HG03103 (cell line): Measurements from ENCODE around the gene RAG1.

Experiments
- ATAC-seq: cut with Tn5 transposase; IDR thresholded peaks from one replicate; pipeline ENCODE4 v1.9.1; 2021; ENCODE audit warnings: low read depth; ENCODE audit not compliant: unreplicated experiment

Gene RAG1

GRCh38 chr11:36588099-36588498 lies 20.3 kb downstream of the RAG1 start:
- no peak for ATAC-seq

DNA sequence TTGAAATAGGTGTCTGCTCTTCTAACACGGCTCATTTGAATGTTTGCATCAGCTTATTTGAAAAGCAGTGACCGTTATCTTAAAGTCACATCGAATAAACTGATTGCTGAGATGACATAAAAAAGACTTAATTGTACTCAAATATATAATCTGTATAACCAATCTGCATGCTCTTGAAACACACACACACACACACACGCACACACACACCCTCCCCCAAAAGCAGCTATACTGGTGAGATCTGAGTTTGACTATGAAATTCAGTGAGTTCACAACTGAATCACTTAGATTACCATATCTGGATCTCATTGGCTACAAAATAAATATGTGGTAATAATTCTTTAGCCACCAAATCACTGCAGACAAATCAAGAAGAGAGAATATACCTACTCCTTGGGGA lies 22.7 kb downstream of the RAG1 start:
- ATAC-seq: no peak

DNA sequence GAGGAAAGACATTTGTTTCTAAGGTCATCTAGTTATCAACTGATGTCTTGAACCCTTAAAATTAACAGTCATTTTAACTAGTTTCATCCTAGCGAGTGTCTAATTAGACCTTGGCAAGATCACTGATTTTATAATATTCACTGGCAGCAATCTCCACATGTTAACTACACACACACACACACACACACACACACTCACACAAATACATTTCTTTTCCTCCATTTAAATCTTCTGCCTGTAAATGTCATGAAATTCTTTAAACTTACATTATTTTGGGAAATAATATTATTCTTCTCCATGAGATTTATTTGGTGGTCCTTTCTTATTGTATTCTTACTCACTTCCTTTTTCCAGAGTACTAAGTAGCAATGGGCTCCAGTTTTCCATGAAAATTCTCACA lies 23.6 kb downstream of the RAG1 start:
- no peak for ATAC-seq

DNA sequence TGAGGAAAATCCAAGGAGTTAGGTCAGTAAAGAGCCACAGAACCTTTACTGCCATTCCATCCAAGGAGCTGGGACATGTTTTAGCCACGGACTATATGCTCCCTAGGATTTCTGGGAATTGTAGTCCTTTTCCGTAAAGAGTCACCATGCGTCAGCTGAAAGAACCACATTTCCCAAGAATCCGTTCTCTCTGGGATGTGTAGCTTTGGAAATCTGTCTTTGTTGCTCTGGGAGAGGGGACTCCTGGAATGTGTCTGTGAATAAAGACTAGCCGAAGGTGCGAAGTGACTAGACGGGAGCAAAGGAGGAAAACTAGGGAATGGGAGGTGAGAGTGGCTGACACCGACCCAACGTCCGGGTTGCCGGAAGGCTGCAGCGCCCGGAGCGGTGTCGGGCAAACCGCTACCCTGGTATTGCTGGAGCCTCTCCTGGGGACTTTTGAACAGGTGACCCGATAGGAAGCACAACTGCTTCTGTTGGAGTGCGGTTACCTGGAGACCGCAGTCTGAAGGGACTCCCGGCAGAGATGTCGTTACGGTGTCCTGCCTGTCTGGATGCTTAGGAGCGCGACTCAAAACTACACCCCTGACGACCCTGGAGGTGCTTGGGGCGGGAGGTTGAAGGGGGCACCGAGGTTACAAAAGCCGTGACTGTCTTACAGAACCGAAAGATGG lies 26.6 kb downstream of the RAG1 start, which contains the start of gene IFTAP:
TSS of gene IFTAP (plus strand) at position 187 of the 674 bp plus-strand sequence. CDS start 15,602 bp downstream, outside the sequence.
- peak; percentile 93 for ATAC-seq

DNA sequence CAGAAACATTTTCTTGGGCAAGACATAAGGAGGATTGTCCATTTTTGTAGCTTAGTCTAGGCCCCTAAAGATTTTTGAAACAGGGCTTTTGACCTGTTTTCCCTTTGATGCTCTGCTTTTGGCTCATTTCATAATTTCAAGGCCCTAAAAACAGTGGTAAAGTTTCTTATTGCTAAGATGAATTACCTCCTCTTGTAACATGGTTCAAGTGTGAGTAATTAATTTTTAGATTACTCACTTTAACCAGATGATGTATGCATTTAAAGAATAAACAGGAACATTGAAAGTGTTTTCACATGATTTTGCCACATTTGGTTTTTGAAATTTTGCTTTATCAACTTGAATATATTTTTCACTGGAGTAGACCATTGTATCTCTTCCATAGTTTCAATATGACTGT lies 29.1 kb downstream of the RAG1 start:
- no peak for ATAC-seq

- ATAC-seq: no peak
These were observed 30.2 kb downstream of the RAG1 start, which contains the start of gene RAG2 for GRCh38 chr11:36598051-36598450. Gene RAG2, minus strand, starts transcription at chr11:36598236. Its CDS starts 4,068 bp downstream, at chr11:36594168.

DNA sequence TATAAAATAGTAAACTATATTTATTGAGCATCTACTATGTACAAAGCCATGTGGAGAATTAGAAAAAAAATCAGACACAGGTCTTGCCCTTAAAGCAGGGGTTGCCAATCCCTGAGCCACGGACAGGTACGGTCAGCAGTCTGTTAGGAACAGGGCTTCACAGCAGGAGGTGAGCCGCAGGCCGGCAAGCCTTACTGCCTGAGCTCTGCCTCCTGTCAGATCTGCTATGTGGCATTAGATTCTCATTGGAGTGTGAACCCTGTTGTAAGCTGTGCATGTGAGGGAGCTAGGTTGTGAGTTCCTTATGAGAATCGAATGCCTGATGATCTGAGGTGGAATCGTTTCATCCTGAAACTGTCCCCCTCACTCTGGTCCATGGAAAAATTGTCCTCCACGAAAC lies 32.4 kb downstream of the RAG1 start:
- ATAC-seq: no peak

DNA sequence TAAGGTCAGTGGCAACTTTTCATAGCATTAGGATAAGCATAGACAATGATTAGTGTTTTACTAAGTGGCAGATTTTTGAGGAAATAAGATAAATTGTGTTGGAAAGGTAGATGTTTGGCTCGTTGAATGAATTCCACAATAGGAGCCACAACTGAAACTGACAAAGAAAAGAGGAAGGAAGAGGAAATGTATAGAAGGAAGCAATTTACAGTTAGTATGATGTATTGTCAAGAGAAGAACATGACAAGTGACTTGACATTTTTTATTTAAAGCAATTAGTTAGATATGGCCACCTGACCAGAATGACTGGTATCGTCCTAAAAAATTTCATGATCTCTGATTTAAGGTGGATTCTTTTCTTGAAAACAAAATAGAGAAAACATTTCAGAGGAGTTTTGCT lies 33.3 kb downstream of the RAG1 start:
- no peak for ATAC-seq

- no peak for ATAC-seq
These were observed 34.3 kb downstream of the RAG1 start for GRCh38 chr11:36602135-36602534.

DNA sequence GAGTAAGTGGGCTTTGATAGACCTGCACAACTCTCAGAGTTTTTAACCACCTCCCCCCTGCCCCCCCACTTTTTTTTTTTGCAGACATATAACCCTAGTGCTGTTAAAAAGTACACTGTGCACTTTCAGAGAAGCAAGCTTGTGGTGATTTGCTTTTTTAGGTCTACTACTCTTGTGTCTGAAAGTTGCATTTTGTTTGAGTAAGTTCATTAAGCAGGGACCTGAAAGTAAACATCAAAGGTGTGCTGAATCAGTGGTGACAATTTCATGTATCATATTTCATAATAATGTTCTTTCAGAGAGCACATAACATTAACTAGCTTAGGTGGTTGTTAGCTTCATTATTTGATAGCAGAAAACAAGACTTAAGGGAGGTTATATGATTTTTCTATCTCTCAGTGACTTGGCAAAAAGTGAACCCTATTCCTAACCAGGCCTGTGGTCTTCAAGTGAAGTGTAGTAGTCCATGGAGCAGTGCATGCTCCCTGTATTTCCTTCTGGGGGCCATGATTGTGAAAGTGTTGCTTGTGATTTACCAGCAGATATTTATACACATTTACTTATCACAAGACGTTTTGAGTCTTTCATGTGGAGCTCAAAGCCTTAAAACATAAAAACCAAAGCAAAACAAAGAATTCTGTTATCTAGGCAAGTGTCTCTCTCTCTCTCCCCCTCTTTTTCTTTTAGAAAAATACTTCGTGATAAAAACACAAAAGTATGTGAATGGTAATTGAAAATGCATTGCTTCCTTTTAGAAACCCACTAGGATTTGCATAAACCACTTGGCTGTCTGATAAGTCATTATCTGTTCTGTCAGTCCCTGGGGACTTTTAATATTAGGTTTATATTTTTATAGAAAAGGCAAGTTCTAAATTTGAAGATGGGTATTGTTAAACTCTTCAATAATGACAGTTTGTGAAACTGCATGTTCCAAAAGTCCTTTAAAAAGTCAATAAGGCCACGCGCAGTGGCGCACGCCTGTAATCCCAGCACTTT lies 37.7 kb downstream of the RAG1 start:
- ATAC-seq: peak; percentile 58

DNA sequence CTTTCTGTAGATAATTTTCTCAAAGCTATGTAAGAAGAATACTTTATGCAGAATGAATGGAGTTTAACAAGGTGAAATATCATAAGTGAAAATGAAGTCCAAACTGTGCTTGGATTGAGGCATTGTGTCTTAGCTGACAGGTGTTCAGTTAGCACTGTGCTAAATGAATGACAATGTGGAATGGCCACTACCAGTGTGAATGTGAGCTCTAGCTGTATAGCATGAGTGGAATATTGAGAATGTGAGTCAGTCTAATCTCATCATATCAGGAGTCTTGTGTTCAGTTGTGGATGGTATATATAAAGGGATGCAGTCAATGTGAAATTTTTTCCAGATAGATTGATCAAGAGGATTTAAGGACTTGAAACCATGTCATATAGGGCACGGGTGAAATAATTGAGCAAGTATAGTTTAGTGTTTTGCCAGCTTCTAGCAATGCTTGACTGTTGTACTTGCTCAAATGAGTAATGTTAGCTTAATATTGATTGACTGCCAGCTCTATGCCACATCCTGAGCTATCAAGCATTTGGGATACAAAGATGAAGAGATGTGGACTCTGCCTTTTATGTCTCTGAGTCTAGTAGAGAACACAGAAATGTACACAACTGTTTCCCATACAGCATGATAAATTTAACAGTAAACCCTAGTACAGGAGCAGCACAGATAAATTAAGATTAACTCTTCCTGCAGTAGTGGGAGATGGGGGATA lies 40.8 kb downstream of the RAG1 start:
- no peak for ATAC-seq

DNA sequence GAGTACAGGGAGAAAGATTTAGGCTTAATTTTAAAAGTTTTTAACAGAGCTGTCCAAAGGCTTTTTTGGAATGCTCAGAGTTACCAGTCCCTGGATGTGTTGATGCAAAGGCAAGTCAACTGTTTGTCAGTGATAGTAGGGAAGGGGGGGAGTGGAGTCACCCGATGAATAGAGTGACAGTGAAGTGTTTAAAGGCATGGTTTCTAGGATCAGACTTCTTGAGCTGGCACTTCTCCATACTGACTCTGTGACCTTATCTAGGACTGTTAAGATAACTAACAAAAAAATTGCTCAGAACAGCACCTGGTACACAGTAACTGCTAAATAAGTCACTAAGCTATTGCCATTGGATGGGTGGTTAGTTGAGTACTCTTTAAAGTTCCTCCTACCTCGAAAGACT lies 41.6 kb downstream of the RAG1 start:
- no peak for ATAC-seq

DNA sequence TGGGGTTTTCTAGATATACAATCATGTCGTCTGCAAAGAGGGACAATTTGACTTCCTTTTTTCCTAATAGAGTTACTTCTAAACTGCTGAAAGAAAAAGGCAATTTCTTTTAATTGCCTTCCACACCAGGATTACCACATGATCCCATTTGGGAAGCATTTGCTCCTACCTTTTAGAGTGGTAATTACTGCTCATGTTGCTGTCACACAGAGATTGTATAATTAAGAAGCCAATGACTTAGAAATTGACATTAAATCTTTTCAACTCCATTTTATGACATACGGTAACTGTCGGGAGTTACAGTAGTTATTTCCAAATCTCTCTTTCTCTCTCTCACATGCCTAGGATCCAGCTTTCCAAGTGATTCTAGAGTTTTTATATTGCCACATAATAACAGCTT lies 48.0 kb downstream of the RAG1 start:
- no peak for ATAC-seq

DNA sequence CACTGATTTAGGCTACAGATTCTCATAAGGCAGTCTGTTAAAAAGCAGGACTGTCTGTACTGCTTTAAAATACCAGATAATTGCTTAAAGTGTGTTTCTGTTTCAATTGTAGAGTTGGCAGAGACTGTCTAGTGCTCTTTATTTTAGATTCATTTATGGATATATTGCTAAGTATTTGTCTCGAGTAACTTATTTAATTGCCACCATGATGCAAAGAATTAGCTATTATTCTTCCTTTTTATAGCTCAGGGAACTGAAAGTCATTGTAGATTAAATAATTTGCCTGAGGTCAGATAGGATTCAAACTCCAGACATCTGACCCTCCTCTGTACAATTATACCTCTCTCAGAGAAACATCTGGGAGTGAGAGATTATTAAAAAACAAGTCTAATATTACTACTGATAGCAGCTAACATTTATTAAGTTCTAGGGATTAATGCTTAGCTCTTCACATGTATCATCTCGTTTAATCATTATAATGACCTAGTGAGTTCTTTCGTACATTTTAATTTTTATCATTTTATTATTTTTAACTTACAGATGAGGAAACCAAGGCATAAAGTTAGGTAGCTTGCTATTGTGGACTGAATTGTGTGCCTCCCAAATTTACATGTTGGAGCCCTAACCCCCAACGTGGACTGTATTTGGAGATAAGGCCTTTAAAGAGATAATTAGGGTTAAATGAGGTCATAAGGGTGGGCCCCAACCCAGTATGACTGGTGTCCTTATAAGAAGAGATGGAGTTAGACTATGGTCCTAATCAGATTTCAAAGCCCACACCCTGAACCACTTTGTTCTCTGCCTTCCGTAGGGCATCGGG lies 49.9 kb downstream of the RAG1 start:
- ATAC-seq: no peak

DNA sequence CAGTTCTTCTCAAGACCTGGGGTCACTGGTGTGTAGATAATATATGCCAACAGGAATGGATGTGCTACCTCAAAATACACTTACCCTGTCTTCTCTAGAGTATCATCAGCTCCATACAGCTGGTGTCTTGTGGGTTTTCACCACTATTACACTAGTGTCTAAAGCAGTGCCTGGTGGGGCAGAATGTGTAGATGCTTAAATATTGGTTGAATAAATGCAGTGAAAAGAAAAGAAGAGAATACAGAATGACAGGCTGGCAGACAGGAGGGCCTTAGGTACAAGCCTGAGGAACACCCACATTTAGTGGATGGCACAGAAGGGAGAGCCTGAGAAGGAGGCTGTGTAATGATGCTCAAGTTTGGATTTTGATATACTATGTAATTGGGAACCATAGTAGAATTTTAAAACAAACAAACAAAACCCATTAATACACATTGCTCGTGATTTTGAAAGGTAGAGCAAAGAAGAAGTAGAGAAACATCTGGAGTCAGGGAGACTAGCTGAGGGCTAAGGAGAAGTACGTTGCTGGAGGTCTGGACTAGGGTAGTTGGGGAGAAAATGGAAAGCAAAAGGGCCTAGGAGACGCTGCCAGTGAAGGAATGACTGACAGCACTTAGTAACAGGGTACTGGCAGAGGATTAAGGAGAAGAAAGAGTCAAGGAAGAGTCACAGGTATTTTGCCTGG lies 50.7 kb downstream of the RAG1 start:
- no peak for ATAC-seq

DNA sequence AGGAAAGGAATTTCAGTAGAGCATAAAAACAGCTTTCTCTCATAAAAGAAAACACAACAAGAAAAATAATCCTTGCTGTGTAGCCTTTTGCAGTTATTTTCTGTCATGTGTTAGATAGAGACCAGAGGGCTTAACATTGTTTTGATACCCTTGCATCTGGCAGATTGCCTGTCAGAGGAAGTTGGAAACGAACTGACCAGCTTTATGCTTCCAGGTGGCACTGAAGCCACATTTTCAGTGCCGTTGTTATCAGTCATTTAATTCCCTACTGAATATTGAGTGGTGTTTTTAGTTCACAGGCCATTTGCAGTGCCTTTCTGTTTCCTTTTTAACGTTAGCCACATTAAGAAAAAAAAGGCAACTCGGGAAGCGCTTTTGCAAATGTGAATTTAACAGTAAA lies 51.7 kb downstream of the RAG1 start:
- no peak for ATAC-seq

DNA sequence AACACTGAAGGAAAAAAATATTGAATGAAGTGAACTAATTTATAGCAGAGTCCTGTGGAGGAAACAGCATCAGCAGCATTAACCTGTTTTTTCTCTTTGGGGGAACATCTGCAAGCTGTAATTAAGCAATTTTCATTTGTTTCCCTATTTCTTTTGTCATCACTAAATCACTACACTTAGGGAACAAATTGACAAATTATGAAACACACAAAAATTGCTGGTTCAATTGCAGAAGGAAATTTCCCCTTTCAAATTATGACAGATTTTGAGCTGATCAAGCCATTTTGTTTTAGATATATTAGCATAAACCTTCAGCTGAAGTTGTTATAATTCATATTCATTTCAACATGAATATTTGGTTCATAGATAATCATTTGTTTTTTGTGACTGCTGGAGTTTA lies 52.4 kb downstream of the RAG1 start:
- no peak for ATAC-seq

- ATAC-seq: peak; percentile 67
These were observed 54.8 kb downstream of the RAG1 start for GRCh38 chr11:36622431-36623136.

DNA sequence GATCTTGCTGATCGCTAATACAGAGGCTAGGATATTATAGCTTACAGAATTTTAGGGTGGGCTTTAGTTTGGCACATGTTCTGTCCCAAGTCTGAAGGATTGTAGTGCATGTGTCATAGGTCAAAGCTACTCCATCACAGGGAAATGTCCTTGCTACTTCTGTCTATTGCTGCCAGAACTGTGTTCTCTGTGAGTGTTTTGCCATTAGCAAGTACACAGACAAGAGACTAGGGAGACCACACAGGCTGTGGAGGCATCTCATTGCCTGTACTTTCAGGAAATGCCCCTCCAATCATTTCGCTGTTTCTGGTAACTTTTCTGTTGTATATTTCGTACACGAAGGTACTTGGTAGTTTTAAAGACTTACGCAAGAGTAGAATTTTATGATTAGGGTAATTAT lies 55.7 kb downstream of the RAG1 start:
- ATAC-seq: no peak
